MM.1S (cell line): Measurements from ENCODE around the gene CLEC4A.

Experiments used
- DNase-seq: peaks from one replicate; pipeline ENCODE4 v3.0.0-alpha.2; 2015
- H2AFZ ChIP-seq: fragments of 300-600 bp; sonication (generic); 2 replicates; pipeline ENCODE4 v1.6.0; 2016; ENCODE audit warnings: antibody characterized with exemption, low read length
- H3F3A ChIP-seq: fragments of 300-600 bp; sonication (generic); 2 replicates; pipeline ENCODE4 v1.6.1; 2016; ENCODE audit warnings: mild to moderate bottlenecking, antibody characterized with exemption, low read length, moderate library complexity, mixed read lengths; ENCODE audit not compliant: insufficient read depth
- H3K27ac ChIP-seq: fragments of 300-600 bp; sonication (generic); 2 replicates; pipeline ENCODE4 v1.5.1; 2016; ENCODE audit warnings: mild to moderate bottlenecking, low read length
- H3K27me3 ChIP-seq: fragments of 300-600 bp; sonication (generic); replicated peaks from 2 replicates; pipeline ENCODE4 v1.6.0; 2016; ENCODE audit warnings: low read length; ENCODE audit not compliant: insufficient read depth
- H3K36me3 ChIP-seq: fragments of 300-600 bp; sonication (generic); replicated peaks from 2 replicates; pipeline ENCODE4 v1.6.1; 2016; ENCODE audit warnings: mild to moderate bottlenecking, low read length, mixed read lengths; ENCODE audit not compliant: insufficient read depth
- H3K4me1 ChIP-seq: fragments of 300-600 bp; sonication (generic); 2 replicates; pipeline ENCODE4 v1.6.1; 2016; ENCODE audit warnings: low read length, mixed read lengths
- H3K4me2 ChIP-seq: fragments of 300-600 bp; sonication (generic); 2 replicates; pipeline ENCODE4 v1.6.0; 2016; ENCODE audit warnings: low read depth, low read length
- H3K4me3 ChIP-seq: fragments of 300-600 bp; sonication (generic); 2 replicates; pipeline ENCODE4 v1.5.1; 2016; ENCODE audit warnings: low read length, mixed read lengths
- H3K79me2 ChIP-seq: fragments of 300-600 bp; sonication (generic); 2 replicates; pipeline ENCODE4 v1.6.1; 2016; ENCODE audit warnings: mixed run types, low read length, mixed read lengths
- H3K9ac ChIP-seq: fragments of 300-600 bp; sonication (generic); 2 replicates; pipeline ENCODE4 v1.6.1; 2016; ENCODE audit warnings: low read length, mixed read lengths
- H3K9me2 ChIP-seq: fragments of 300-600 bp; sonication (generic); replicated peaks from 2 replicates; pipeline ENCODE4 v1.6.1; 2016; ENCODE audit warnings: mild to moderate bottlenecking, low read length, mixed read lengths; ENCODE audit not compliant: insufficient read depth
- H3K9me3 ChIP-seq: fragments of 300-600 bp; sonication (generic); replicated peaks from 2 replicates; pipeline ENCODE4 v1.6.1; 2016; ENCODE audit warnings: mild to moderate bottlenecking, low read length, mixed read lengths; ENCODE audit not compliant: insufficient read depth
- H4K20me1 ChIP-seq: fragments of 300-600 bp; sonication (generic); 2 replicates; pipeline ENCODE4 v1.6.1; 2016; ENCODE audit warnings: mild to moderate bottlenecking, low read length, moderate library complexity, mixed read lengths; ENCODE audit not compliant: insufficient read depth
- CTCF ChIP-seq: fragments of 300-600 bp; sonication (generic); IDR thresholded peaks from 2 replicates; pipeline ENCODE4 v1.5.1; 2016; ENCODE audit warnings: antibody characterized with exemption, low read length, mixed read lengths
- EZH2 ChIP-seq: fragments of 300-600 bp; sonication (generic); optimal IDR thresholded peaks from 2 replicates; pipeline ENCODE3; 2017; ENCODE audit warnings: low read depth, mild to moderate bottlenecking, antibody characterized with exemption, low read length, mixed read lengths
- EZH2phosphoT487 ChIP-seq: fragments of 300-600 bp; sonication (generic); IDR thresholded peaks from 2 replicates; pipeline ENCODE4 v1.6.1; 2018; ENCODE audit warnings: antibody characterized with exemption, low read length

Gene CLEC4A

DNA sequence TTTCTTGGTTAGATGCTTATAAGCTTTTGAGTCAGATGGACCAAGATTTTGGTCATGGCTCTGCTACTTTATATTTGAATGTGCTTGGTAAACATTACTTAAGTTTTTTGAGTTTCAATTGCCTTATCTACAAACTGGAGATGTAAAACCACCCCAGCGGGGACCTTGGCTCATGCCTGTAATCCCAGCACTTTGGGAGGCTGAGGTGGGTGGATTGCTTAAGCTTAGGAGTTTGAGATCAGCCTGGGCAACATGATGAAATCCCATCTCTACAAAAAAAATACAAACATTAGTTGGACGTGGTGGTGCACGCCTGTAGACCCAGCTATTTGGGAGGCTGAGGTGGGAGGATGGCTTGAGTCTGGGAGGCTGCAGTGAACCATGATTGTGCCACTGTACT lies 30.1 kb upstream of the CLEC4A start:
- peaks cover 53% of the 10 kb centered on the region for H3K79me2 ChIP-seq
- H3K27ac ChIP-seq: no peak overlapping the region
- H3K4me2 ChIP-seq: no peak overlapping the region
- DNase-seq: no peak
- H3F3A ChIP-seq: no peaks in the 10 kb centered on the region
- H3K4me3 ChIP-seq: no peak overlapping the region
- H3K36me3 ChIP-seq: peaks cover 35% of the 10 kb centered on the region
- no peak for TF ChIP-seq CTCF
- no peak for TF ChIP-seq EZH2
- no peak for TF ChIP-seq EZH2phosphoT487
- no peaks in the 10 kb centered on the region for H3K9me3 ChIP-seq
- H3K27me3 ChIP-seq: no peaks in the 10 kb centered on the region
- H3K9me2 ChIP-seq: no peaks in the 10 kb centered on the region
- no peak overlapping the region for H3K9ac ChIP-seq
- no peaks in the 10 kb centered on the region for H4K20me1 ChIP-seq
- peaks cover 6% of the 10 kb centered on the region for H3K4me1 ChIP-seq
- H2AFZ ChIP-seq: no peak overlapping the region

- H3K9me3 ChIP-seq: no peaks in the 10 kb centered on the region
- peaks cover 28% of the 10 kb centered on the region for H3K79me2 ChIP-seq
- no peaks in the 10 kb centered on the region for H3K4me1 ChIP-seq
- no peaks in the 10 kb centered on the region for H3K27me3 ChIP-seq
- no peak for TF ChIP-seq EZH2
- TF ChIP-seq CTCF: no peak
- TF ChIP-seq EZH2phosphoT487: no peak
- H3K4me2 ChIP-seq: no peak overlapping the region
- H3K27ac ChIP-seq: no peak overlapping the region
- no peak for DNase-seq
- no peak overlapping the region for H3K9ac ChIP-seq
- no peak overlapping the region for H2AFZ ChIP-seq
- no peaks in the 10 kb centered on the region for H3K9me2 ChIP-seq
- no peak overlapping the region for H3K4me3 ChIP-seq
- H3K36me3 ChIP-seq: peaks cover 29% of the 10 kb centered on the region
- H3F3A ChIP-seq: no peaks in the 10 kb centered on the region
- H4K20me1 ChIP-seq: no peaks in the 10 kb centered on the region
These were observed 27.0 kb upstream of the CLEC4A start for GRCh38 chr12:8096281-8096915.

GRCh38 chr12:8099235-8099634 lies 24.2 kb upstream of the CLEC4A start:
- Histone ChIP-seq H3K79me2 (0 out of 2 replicates have a peak, but pooled peaks cover 8% of the 10 kb centered on the region), H3F3A (no peaks in the 10 kb centered on the region), H3K9me2 (no peaks in the 10 kb centered on the region), H4K20me1 (no peaks in the 10 kb centered on the region), H2AFZ (no peak overlapping the region), H3K4me3 (no peak overlapping the region), H3K9ac (no peak overlapping the region), H3K36me3 (peaks cover 12% of the 10 kb centered on the region), H3K27me3 (no peaks in the 10 kb centered on the region), H3K9me3 (no peaks in the 10 kb centered on the region), H3K27ac (no peak overlapping the region), H3K4me2 (no peak overlapping the region), H3K4me1 (no peaks in the 10 kb centered on the region)
- DNase-seq: no peak
- TF ChIP-seq EZH2phosphoT487 (no peak), CTCF (no peak), EZH2 (no peak)
